ENCODE measurements around the gene PPP2R5D.

DNA sequence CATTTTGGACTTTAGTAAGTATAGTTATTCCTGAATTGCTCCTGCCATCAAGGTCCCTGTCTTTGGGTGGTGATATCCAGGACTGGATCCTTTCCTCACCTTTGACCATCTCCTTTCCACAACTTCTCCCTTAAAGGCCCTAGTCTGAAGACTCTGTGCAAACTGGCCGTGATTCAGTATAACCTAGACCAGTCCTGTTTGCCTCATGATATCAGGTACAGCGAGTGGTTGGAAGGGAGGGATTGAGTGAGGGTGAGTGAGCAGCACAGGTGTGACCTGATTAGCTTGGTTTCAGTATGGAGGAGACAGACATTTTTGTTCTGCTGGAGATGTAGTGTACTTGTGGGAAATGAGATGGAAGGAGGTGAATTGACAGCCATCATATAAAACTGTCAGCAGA lies 34.8 kb downstream of the PPP2R5D start:
- TF ChIP-seq POLR2A (IDR thresholded peaks at IDR 0.05), result no peak
- TF ChIP-seq, protein P1, sequence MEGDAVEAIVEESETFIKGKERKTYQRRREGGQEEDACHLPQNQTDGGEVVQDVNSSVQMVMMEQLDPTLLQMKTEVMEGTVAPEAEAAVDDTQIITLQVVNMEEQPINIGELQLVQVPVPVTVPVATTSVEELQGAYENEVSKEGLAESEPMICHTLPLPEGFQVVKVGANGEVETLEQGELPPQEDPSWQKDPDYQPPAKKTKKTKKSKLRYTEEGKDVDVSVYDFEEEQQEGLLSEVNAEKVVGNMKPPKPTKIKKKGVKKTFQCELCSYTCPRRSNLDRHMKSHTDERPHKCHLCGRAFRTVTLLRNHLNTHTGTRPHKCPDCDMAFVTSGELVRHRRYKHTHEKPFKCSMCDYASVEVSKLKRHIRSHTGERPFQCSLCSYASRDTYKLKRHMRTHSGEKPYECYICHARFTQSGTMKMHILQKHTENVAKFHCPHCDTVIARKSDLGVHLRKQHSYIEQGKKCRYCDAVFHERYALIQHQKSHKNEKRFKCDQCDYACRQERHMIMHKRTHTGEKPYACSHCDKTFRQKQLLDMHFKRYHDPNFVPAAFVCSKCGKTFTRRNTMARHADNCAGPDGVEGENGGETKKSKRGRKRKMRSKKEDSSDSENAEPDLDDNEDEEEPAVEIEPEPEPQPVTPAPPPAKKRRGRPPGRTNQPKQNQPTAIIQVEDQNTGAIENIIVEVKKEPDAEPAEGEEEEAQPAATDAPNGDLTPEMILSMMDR (IDR thresholded peaks at IDR 0.05), result no peak

Data from esophagus squamous epithelium (tissue), 4 donors.